ENCODE measurements around the gene FBXO33. TPM values are rescaled to one million over a fixed set of nuclear protein-coding genes. Genes with fewer than 3 reads are reported as not detected.

FBXO33 gene
- polyA plus RNA-seq, 3 donors, result 9.0 to 14.8 (median 14.1) TPM

- Histone ChIP-seq H3K9me3 (replicated peaks in 1 of 2; ENCODE audit: control insufficient read depth in 1 of 2, insufficient read depth in 1 of 2, low read length in 2 of 2) (no peaks in the 10 kb centered on the region), H3K4me2 (replicated peaks; ENCODE audit: extremely low read depth, low read length, poor library complexity, severe bottlenecking) (no peak overlapping the region), H3K27me3 (ENCODE audit: control insufficient read depth in 2 of 2, insufficient read depth in 2 of 2, low read length in 2 of 2) (no peaks in the 10 kb centered on the region), H3K79me2 (ENCODE audit: insufficient read depth, low read length) (no peaks in the 10 kb centered on the region), H3K27ac (ENCODE audit: low read depth in 1 of 2, low read length in 2 of 2) (no peak overlapping the region), H3K9ac (ENCODE audit: insufficient read depth, low read length, poor library complexity, severe bottlenecking) (no peak overlapping the region), H4K20me1 (ENCODE audit: insufficient read depth, low read length) (no peaks in the 10 kb centered on the region), H3K4me1 (ENCODE audit: control insufficient read depth in 1 of 2, insufficient read depth in 2 of 2, low read length in 2 of 2) (no peaks in the 10 kb centered on the region), H3K36me3 (replicated peaks in 1 of 2; ENCODE audit: control insufficient read depth in 1 of 2, insufficient read depth in 2 of 2, low read length in 2 of 2) (peaks cover 8 to 10% of the 10 kb centered on the region in 2 donors), H3K4me3 (replicated peaks in 1 of 3; ENCODE audit: low read depth in 2 of 3, low read length in 3 of 3) (no peak overlapping the region), H2AFZ (ENCODE audit: insufficient read depth, low read depth, low read length, poor library complexity, severe bottlenecking) (no peak overlapping the region)
- no peaks in the 10 kb centered on the region for H3K4me1 Mint-ChIP-seq
- DNase-seq, result no peak
- TF ChIP-seq, protein P1, sequence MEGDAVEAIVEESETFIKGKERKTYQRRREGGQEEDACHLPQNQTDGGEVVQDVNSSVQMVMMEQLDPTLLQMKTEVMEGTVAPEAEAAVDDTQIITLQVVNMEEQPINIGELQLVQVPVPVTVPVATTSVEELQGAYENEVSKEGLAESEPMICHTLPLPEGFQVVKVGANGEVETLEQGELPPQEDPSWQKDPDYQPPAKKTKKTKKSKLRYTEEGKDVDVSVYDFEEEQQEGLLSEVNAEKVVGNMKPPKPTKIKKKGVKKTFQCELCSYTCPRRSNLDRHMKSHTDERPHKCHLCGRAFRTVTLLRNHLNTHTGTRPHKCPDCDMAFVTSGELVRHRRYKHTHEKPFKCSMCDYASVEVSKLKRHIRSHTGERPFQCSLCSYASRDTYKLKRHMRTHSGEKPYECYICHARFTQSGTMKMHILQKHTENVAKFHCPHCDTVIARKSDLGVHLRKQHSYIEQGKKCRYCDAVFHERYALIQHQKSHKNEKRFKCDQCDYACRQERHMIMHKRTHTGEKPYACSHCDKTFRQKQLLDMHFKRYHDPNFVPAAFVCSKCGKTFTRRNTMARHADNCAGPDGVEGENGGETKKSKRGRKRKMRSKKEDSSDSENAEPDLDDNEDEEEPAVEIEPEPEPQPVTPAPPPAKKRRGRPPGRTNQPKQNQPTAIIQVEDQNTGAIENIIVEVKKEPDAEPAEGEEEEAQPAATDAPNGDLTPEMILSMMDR (IDR thresholded peaks at IDR 0.05), result no peak
- H3K27ac Mint-ChIP-seq, result no peak overlapping the region
- no peak overlapping the region for H3K4me3 Mint-ChIP-seq
- peaks cover 26 to 38% of the 10 kb centered on the region in 2 donors for H3K36me3 Mint-ChIP-seq
- no peaks in the 10 kb centered on the region for H3K9me3 Mint-ChIP-seq
- intact Hi-C loops (cut with micrococcal nuclease), result no loop called here
- no peaks in the 10 kb centered on the region for H3K27me3 Mint-ChIP-seq (ENCODE audit: low read depth in 3 of 3)
These were observed 57.4 kb downstream of the FBXO33 start for GRCh38 chr14:39374851-39375250.

DNA sequence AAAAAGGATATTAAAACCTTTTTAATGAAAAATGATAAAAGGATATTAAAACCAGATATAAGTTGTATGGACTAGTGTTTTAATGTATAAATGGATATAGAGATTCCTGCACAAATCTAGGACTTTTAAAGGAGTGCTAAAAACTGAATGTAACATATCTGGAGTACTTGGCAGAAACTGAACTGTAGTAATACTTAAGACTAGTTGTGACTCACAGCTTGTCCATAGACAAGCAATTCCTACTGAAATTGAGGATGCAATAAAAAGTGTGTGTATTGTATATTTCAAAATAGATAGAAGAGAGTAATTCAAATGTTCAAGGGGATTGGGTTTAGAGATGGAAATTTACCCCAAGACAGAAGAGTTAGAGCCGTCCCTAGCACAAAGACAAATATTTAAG lies 59.6 kb downstream of the FBXO33 start:
- peaks cover 9 to 23% of the 10 kb centered on the region in 2 donors for H3K36me3 ChIP-seq (replicated peaks in 1 of 2; ENCODE audit: control insufficient read depth in 1 of 2, insufficient read depth in 2 of 2, low read length in 2 of 2)
- TF ChIP-seq, protein P1 (IDR thresholded peaks at IDR 0.05), result no peak
- no peak overlapping the region for H3K27ac Mint-ChIP-seq

More for the DNA sequence above, 59.6 kb downstream of the FBXO33 start:
- Mint-ChIP-seq H3K36me3 (peaks cover 29 to 42% of the 10 kb centered on the region in 2 donors), H3K9me3 (no peaks in the 10 kb centered on the region), H3K4me3 (no peak overlapping the region), H3K27me3 (ENCODE audit: low read depth in 3 of 3) (no peaks in the 10 kb centered on the region), H3K4me1 (no peaks in the 10 kb centered on the region)
- H3K79me2 ChIP-seq (ENCODE audit: insufficient read depth, low read length), result no peaks in the 10 kb centered on the region
- intact Hi-C loops (cut with micrococcal nuclease), result no loop called here
- H3K4me1 ChIP-seq (ENCODE audit: control insufficient read depth in 1 of 2, insufficient read depth in 2 of 2, low read length in 2 of 2), result no peaks in the 10 kb centered on the region
- H3K4me2 ChIP-seq (replicated peaks; ENCODE audit: extremely low read depth, low read length, poor library complexity, severe bottlenecking), result no peak overlapping the region
- H4K20me1 ChIP-seq (ENCODE audit: insufficient read depth, low read length), result peaks cover 2% of the 10 kb centered on the region
- H3K27ac ChIP-seq (ENCODE audit: low read depth in 1 of 2, low read length in 2 of 2), result no peak overlapping the region
- H3K9me3 ChIP-seq (replicated peaks in 1 of 2; ENCODE audit: control insufficient read depth in 1 of 2, insufficient read depth in 1 of 2, low read length in 2 of 2), result no peaks in the 10 kb centered on the region
- H3K9ac ChIP-seq (ENCODE audit: insufficient read depth, low read length, poor library complexity, severe bottlenecking), result no peak overlapping the region
- no peaks in the 10 kb centered on the region for H3K27me3 ChIP-seq (ENCODE audit: control insufficient read depth in 2 of 2, insufficient read depth in 2 of 2, low read length in 2 of 2)
- no peak for DNase-seq
- H3K4me3 ChIP-seq (replicated peaks in 1 of 3; ENCODE audit: low read depth in 2 of 3, low read length in 3 of 3), result no peak overlapping the region
- H2AFZ ChIP-seq (ENCODE audit: insufficient read depth, low read depth, low read length, poor library complexity, severe bottlenecking), result no peak overlapping the region
- WGBS (ENCODE audit: insufficient coverage), result no CpG with 5 or more reads among the region's 1 CpG
